NB4 (cell line): ENCODE results near the gene HPCAL1.

ENCODE experiments used
- MYC ChIP-seq: IDR thresholded peaks from 2 replicates; pipeline ENCODE4 v1.6.1; 2011; ENCODE audit warnings: low read depth, low read length
- TF ChIP-seq, protein P1 (sequence below): IDR thresholded peaks from one replicate; pipeline ENCODE4 v1.5.1; 2012; ENCODE audit warnings: low read depth, low read length

DNA sequence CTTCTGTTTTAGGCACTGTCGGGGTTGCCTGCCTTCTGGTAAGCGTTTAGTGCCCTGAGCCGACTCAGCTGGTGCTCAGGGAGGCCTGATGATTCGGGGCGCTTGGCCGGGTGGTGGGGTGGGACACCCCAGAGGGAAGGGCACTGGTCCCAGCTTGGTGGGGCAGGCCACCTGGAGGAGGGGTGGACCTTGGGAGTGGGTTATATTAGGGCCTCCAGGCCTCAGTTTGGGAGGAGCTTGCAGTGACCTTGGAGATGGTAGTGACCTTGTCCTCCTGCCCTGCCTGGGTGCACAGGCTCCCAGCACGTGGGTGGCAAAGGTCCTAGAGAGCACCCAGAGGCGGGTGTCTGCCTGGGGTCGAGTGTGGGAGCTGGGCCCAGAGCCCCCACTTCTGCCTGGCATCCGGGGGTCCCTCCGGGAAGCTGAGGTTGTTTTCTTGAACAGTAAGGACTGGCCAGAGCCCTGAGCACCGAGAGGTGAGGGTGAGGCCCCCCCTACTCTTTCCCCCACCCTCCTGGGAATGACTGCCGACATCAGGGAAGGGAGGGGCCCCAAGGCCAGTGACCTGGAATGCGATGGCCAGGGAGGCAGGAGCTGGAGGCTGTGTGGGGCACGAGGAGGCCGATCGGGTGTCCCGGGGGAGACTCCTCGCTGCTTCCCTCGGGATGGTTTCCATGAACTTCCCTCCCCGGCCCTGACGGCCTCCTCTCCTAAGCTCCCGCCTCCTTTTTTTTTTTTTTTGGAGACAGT is 61.3 kb downstream of the HPCAL1 start:
- TF ChIP-seq, protein P1, sequence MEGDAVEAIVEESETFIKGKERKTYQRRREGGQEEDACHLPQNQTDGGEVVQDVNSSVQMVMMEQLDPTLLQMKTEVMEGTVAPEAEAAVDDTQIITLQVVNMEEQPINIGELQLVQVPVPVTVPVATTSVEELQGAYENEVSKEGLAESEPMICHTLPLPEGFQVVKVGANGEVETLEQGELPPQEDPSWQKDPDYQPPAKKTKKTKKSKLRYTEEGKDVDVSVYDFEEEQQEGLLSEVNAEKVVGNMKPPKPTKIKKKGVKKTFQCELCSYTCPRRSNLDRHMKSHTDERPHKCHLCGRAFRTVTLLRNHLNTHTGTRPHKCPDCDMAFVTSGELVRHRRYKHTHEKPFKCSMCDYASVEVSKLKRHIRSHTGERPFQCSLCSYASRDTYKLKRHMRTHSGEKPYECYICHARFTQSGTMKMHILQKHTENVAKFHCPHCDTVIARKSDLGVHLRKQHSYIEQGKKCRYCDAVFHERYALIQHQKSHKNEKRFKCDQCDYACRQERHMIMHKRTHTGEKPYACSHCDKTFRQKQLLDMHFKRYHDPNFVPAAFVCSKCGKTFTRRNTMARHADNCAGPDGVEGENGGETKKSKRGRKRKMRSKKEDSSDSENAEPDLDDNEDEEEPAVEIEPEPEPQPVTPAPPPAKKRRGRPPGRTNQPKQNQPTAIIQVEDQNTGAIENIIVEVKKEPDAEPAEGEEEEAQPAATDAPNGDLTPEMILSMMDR = no peak
- TF ChIP-seq MYC = no peak
